ENCODE results near the gene NTF4.
A peak's percentile ranks its signal among the peaks of the same experiment; 100 is the strongest.

NTF4 gene

DNA sequence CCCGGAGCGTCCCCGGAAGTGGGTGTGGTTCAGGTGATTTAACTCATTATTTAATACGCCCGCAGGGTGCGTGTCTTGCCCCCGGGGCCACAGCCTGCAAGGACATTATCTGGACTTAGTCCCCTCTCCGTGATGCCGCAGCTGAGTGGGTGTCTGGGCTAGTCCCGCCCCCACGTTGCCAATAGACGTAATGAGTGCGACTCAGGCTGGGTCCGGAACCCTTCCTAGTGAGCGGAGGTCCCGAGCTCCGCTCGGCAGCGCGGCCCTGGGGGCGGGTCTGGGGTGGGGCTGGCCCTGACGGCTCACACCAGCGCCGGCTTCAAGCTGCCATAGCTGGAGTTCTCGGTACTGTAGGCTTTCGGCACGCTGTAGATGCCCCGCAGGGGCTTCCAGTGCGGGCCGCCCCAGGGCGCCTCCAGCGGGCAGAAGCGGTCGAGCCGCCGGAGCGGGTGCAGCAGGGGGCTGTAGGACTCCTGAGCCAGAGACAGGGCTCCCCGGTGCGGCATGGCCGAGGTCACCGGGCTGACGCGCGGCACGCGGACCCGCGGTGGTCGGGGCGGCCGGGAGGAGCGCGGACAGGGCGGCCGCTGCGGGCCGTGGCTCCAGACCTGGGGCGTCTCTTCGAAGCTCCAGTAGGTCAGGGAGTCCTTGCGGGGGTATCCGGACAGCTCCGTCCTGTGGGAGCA lies 46.8 kb downstream of the NTF4 start:
- no peak overlapping the region for H3K27ac Mint-ChIP-seq
- peaks cover 44% of the 10 kb centered on the region for H3K27me3 Mint-ChIP-seq (ENCODE audit: low read depth)
- H3K36me3 Mint-ChIP-seq (ENCODE audit: low read depth): peaks cover 11% of the 10 kb centered on the region
- peak overlapping the region in 1 of 3 experiments; percentile 38 for H3K4me3 Mint-ChIP-seq
- H3K9me3 Mint-ChIP-seq: no peaks in the 10 kb centered on the region
- TF ChIP-seq, protein P1, sequence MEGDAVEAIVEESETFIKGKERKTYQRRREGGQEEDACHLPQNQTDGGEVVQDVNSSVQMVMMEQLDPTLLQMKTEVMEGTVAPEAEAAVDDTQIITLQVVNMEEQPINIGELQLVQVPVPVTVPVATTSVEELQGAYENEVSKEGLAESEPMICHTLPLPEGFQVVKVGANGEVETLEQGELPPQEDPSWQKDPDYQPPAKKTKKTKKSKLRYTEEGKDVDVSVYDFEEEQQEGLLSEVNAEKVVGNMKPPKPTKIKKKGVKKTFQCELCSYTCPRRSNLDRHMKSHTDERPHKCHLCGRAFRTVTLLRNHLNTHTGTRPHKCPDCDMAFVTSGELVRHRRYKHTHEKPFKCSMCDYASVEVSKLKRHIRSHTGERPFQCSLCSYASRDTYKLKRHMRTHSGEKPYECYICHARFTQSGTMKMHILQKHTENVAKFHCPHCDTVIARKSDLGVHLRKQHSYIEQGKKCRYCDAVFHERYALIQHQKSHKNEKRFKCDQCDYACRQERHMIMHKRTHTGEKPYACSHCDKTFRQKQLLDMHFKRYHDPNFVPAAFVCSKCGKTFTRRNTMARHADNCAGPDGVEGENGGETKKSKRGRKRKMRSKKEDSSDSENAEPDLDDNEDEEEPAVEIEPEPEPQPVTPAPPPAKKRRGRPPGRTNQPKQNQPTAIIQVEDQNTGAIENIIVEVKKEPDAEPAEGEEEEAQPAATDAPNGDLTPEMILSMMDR (IDR thresholded peaks at IDR 0.05; ENCODE audit: unreplicated experiment in 3 of 3): peak; percentile 37 to 55 (median 49)
- H3K4me1 Mint-ChIP-seq: peaks cover 7% of the 10 kb centered on the region

DNA sequence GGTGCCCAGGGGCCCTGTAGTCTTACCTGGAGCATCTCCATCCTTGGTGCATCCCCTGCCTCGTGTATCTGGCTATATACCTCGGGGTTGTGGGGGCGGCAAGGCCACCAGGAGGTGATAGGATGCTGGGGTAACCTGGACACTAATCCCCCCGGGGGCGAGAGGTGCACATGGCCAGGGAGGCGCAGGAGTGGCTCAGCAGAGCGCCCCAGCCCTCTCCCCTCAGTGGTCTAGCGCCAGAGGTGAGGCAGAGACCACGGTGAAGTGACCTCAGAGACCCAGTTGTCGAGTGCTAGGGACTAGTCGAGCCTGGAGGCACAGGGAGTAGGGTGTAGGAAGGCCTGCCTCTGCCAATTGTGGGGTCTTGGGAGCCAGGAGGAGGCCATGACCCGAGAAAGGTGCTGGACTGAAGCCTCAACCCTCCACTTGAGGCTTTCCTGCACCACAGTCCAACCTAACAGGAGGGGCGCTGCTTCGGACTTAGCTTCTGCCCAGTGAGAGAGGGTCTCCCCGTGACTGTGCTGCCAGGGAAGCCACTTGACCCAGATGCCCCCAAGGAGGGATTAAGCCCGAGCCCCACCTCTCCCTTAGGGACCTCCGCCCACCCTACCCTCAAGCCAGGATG lies 47.5 kb downstream of the NTF4 start, which contains the start of gene LHB:
LHB (minus strand) TSS at position 51 of the 625 bp plus-strand sequence; CDS start at position 41, 10 bp downstream.
- TF ChIP-seq, protein P1 (IDR thresholded peaks at IDR 0.05; ENCODE audit: unreplicated experiment in 3 of 3): no peak
- Mint-ChIP-seq H3K4me3 (peak within 1 kb of the TSS in 2 of 3 experiments; percentile 32 to 52), H3K9me3 (no peaks in the 10 kb centered on the region), H3K27me3 (ENCODE audit: low read depth) (peaks cover 42% of the 10 kb centered on the region), H3K4me1 (peaks cover 7% of the 10 kb centered on the region), H3K36me3 (ENCODE audit: low read depth) (peaks cover 15% of the 10 kb centered on the region), H3K27ac (no peak within 1 kb of the TSS)

DNA sequence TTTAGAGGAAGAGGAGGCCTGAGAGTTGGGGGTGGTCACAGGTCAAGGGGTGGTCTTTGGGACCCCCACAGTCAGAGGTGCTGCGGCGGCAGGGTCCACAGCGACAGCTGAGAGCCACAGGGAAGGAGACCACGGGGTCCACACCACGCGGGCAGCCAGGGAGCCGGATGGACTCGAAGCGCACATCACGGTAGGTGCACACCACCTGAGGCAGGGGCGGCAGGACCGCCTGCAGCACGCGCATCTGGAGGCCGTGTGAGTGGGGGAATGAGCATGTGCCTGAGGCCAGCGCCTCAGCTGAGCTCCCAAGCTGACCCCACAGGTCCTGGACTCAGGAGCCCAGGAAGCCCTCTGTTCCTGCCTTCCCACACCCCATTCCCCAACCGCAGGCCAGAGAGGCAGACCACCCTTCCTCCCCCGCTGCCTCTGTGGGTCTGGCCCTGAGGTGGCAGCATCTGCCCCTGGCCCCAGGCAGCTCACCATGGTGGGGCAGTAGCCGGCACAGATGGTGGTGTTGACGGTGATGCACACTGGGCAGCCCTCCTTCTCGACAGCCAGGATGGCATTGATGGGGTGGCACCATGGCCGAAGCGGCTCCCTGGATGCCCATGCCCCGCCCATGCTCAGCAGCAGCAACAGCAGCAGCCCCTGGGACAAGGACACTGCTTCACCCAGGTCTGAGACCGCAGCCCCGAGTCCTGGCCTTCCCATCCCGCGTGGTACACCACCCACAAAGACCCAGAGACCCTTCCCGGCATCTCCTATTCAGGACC lies 48.4 kb downstream of the NTF4 start:
- TF ChIP-seq, protein P1 (IDR thresholded peaks at IDR 0.05; ENCODE audit: unreplicated experiment in 3 of 3): no peak
- no peak overlapping the region for H3K4me3 Mint-ChIP-seq
- no peak overlapping the region for H3K27ac Mint-ChIP-seq
- peaks cover 36% of the 10 kb centered on the region for H3K27me3 Mint-ChIP-seq (ENCODE audit: low read depth)
- peaks cover 15% of the 10 kb centered on the region for H3K36me3 Mint-ChIP-seq (ENCODE audit: low read depth)
- peaks cover 7% of the 10 kb centered on the region for H3K4me1 Mint-ChIP-seq
- no peaks in the 10 kb centered on the region for H3K9me3 Mint-ChIP-seq

DNA sequence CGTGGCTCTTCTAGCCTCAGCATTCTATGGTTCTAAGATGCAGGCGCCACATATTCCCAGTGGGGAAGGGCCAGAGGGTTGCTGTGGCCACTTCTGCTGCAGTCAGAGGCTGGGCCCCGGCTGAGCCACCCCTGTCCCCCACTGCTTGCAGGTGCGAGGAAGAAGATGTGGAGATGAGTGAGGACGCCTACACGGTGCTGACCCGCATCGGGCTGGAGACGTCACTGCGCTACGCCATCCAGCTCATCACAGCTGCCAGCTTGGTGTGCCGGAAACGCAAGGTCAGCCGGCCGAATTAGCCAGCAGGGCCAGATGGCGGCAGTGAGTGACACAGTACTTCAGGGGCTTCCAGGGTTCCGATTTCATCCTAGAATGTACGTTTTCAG lies 49.8 kb downstream of the NTF4 start:
- Mint-ChIP-seq H3K27me3 (ENCODE audit: low read depth) (peaks cover 22% of the 10 kb centered on the region), H3K4me3 (no peak overlapping the region), H3K4me1 (peaks cover 4% of the 10 kb centered on the region), H3K36me3 (ENCODE audit: low read depth) (peaks cover 20% of the 10 kb centered on the region), H3K27ac (no peak overlapping the region), H3K9me3 (no peaks in the 10 kb centered on the region)
- TF ChIP-seq, protein P1 (IDR thresholded peaks at IDR 0.05; ENCODE audit: unreplicated experiment in 3 of 3): no peak

DNA sequence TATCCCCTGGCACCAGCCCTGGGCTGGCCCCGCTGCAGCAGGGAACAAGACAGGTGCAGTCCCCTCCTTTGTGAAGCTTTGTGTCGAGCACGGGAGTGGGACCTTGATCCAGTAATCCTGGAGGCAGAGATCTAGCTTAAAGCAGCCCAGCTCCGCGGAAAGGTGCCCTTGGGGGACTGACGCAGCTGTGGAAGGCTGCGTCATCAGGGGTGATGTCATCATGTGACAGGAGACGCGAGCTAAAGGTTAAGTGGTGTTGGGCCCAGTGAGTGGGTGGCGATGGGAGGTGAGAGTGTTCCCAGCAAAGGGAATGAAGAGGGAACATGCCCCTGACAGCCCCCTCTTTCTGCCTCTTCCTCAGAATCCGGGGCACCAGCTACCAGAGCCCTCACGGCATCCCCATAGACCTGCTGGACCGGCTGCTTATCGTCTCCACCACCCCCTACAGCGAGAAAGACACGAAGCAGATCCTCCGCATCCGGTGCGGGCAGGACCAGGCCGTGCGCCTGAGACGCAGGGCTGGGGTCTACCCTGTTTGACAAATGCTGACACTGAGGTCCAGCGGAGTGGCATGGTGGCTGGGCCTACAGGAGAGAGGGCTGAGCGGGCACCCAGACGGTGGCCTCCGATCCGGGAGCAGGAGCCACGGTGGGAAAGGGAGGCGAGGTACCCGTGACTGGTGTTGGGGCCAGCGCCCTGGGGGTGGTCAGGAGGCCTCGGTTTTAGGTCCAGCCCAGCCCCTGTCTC lies 50.3 kb downstream of the NTF4 start:
- Mint-ChIP-seq H3K27me3 (ENCODE audit: low read depth) (peaks cover 16% of the 10 kb centered on the region), H3K36me3 (ENCODE audit: low read depth) (peaks cover 20% of the 10 kb centered on the region), H3K4me3 (no peak overlapping the region), H3K27ac (no peak overlapping the region), H3K4me1 (peaks cover 3% of the 10 kb centered on the region), H3K9me3 (no peaks in the 10 kb centered on the region)
- TF ChIP-seq, protein P1 (IDR thresholded peaks at IDR 0.05; ENCODE audit: unreplicated experiment in 3 of 3): no peak

Measured in nephron (organoid).